ENCODE results near the gene MARCO.

MARCO gene

DNA sequence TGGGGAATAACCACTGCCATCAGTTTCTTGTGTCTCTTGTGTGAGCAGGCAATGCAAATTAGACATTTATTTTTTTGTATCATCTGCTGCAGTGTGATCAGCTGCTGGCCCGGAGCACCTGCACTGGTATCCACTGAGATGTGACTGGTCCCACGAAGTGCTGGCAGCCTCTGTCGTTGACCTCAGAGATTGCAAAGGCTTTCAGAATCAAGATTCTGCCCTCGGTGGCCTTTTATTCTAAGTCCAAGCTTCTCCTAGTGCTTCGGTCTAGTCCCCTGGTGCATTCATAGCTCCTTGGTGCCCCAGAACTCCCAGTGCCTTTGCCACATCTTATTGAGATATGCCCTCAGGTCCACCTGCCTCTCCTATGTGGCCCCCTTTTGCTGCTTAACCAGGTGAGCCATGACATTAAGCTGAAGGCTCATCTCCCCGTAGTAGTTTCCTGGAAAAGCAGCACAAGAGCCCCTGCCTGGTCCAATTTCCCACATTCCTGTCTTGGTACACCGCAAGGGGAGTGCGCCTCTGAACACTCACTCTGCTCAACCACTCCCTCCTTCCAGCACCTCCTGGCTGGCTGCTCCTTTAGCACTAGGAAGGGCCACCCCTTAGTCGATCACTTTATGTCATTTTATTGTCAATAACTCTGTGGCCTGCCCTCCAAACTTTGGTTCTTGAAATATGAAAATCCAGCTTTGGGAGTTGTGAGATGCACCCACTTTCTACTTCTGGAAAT is 27.1 kb upstream of the MARCO start:
- Mint-ChIP-seq H3K36me3 (peaks cover 3% of the 10 kb centered on the region), H3K27ac (no peak overlapping the region), H3K4me3 (no peak overlapping the region), H3K9me3 (ENCODE audit: low read depth) (peaks cover 3% of the 10 kb centered on the region), H3K4me1 (ENCODE audit: low read depth) (no peaks in the 10 kb centered on the region), H3K27me3 (no peaks in the 10 kb centered on the region)

DNA sequence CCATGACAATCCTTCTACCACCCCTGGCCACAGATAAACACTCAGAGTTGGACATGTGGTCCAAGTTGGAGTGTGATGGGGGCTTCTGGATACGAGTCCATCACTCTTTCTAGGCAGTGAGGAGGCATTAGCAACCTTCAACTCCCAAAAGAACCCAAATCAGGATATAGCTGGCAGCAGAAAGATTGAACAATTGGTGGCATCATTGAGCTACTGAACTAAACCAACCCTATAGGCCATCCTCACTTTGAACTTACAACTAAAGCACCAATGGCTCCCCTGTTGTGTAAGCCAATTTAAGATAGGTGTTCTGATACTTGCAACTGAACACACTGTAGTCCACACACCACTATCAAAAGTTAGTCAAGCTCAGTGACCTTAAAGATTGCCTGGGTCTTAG is 24.0 kb upstream of the MARCO start:
- H3K4me1 Mint-ChIP-seq (ENCODE audit: low read depth) = peaks cover 8% of the 10 kb centered on the region
- peaks cover 3% of the 10 kb centered on the region for H3K27me3 Mint-ChIP-seq
- peaks cover 3% of the 10 kb centered on the region for H3K9me3 Mint-ChIP-seq (ENCODE audit: low read depth)
- no peak overlapping the region for H3K27ac Mint-ChIP-seq
- H3K4me3 Mint-ChIP-seq = no peak overlapping the region
- H3K36me3 Mint-ChIP-seq = peaks cover 3% of the 10 kb centered on the region

DNA sequence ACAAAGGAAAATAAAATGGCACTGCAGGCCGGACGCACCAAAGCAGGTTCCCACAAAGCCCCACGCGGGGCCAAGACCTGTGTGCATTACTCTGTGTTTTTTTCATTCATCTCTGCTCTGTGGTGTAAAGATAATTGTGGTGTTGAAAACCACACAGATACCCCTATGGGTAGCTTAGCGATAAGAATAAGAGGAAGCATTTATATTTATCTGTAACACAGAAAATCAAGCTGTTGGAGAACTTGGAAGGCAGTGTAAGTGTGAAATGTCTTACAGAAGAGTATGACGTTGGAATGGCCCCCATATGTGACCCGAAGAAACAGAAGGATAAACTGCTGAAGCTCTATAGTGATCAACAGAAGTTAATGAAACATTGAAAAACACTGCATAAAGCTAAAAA is 20.3 kb upstream of the MARCO start:
- H3K4me1 Mint-ChIP-seq (ENCODE audit: low read depth) = peaks cover 8% of the 10 kb centered on the region

DNA sequence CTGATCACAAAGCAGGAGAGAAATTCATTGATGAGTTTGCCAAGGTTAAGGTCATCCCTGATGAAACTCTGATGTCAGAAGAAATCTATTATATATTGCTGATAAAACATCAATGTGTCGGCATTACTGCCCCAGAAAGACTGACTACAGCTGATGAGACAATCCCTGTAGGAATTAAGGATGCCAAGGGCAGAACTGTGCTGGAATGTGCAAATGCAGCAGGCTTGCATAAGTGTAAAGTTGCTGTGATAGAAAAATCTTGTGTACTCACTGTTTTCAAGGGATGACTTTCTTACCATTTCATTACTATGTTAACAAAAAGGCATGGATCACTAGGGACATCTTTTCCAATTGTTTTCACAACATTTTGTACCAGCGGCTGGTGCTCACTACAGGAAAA is 19.7 kb upstream of the MARCO start:
- Mint-ChIP-seq H3K4me3 (no peak overlapping the region), H3K27ac (no peak overlapping the region), H3K4me1 (ENCODE audit: low read depth) (peaks cover 8% of the 10 kb centered on the region), H3K36me3 (peaks cover 3% of the 10 kb centered on the region), H3K27me3 (peaks cover 3% of the 10 kb centered on the region), H3K9me3 (ENCODE audit: low read depth) (peaks cover 3% of the 10 kb centered on the region)

More for the DNA sequence above, 20.3 kb upstream of the MARCO start:
- no peak overlapping the region for H3K27ac Mint-ChIP-seq
- peaks cover 3% of the 10 kb centered on the region for H3K36me3 Mint-ChIP-seq
- H3K9me3 Mint-ChIP-seq (ENCODE audit: low read depth) = peaks cover 3% of the 10 kb centered on the region
- peaks cover 3% of the 10 kb centered on the region for H3K27me3 Mint-ChIP-seq
- H3K4me3 Mint-ChIP-seq = no peak overlapping the region

DNA sequence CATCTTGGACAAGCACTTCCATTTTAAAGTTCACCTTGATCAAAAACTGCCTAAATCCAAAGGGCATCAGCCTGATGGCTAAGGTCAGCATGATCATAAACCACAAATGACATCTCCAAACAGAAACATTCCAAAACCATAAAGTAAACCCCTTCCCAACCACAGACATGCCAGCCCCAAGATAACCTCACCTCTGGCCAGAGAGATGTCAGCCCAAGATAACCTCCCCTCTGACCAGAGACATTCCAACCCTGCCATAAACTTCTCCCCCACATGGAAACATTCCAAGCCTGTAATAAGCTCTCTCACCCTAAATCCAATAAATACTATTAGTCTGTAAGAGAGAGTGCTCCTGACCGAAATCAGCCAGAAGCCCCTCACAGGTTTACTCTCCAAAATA is 18.6 kb upstream of the MARCO start:
- H3K27ac Mint-ChIP-seq = no peak overlapping the region
- H3K9me3 Mint-ChIP-seq (ENCODE audit: low read depth) = no peaks in the 10 kb centered on the region

DNA sequence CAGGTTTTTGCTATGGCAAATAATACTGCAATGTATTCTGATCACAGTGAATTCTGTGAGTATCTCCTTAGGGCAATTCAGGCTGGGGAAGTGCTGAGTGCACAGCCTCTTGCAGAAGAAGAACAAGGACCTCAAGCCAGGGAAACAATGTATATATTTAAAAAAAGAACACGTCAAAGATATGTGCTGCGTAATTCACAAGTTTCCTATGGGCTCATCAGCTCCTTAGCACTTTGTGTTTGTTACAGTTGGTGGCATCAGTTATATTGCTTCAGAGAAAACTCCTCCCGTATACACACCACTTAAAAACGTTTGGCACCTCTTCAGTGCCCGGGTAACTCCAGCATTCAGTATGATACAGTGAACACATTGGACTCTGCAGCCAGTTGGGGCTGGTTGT is 16.5 kb upstream of the MARCO start:
- H3K4me1 Mint-ChIP-seq (ENCODE audit: low read depth) = peaks cover 8% of the 10 kb centered on the region
- H3K9me3 Mint-ChIP-seq (ENCODE audit: low read depth) = peaks cover 7% of the 10 kb centered on the region
- H3K27me3 Mint-ChIP-seq = peaks cover 3% of the 10 kb centered on the region
- H3K27ac Mint-ChIP-seq = no peak overlapping the region
- no peak overlapping the region for H3K4me3 Mint-ChIP-seq
- no peaks in the 10 kb centered on the region for H3K36me3 Mint-ChIP-seq

More for the DNA sequence above, 18.6 kb upstream of the MARCO start:
- Mint-ChIP-seq H3K27me3 (peaks cover 3% of the 10 kb centered on the region), H3K36me3 (no peaks in the 10 kb centered on the region), H3K4me1 (ENCODE audit: low read depth) (peaks cover 8% of the 10 kb centered on the region), H3K4me3 (no peak overlapping the region)

DNA sequence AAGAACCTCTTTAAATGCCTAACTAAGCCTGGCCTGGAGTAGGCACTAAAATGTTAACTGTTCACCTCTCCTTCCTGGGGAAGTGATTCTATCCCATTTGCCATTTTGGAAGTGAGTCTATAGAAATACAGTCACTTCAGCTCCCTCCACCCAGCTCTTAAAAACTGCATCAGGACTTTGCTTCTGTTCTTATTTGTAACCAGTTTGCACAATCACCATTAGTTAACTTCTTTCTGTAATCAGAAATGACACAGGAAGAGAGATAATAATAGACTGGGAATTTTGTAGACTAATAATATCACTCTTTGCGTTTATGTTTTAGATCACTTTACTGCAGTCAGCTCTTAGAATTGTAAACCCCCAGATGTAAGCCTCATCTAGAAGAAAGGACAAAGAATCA is 16.0 kb upstream of the MARCO start:
- Mint-ChIP-seq H3K27ac (no peak overlapping the region), H3K27me3 (peaks cover 2% of the 10 kb centered on the region), H3K36me3 (no peaks in the 10 kb centered on the region), H3K4me1 (ENCODE audit: low read depth) (peaks cover 8% of the 10 kb centered on the region), H3K9me3 (ENCODE audit: low read depth) (peaks cover 11% of the 10 kb centered on the region), H3K4me3 (no peak overlapping the region)

DNA sequence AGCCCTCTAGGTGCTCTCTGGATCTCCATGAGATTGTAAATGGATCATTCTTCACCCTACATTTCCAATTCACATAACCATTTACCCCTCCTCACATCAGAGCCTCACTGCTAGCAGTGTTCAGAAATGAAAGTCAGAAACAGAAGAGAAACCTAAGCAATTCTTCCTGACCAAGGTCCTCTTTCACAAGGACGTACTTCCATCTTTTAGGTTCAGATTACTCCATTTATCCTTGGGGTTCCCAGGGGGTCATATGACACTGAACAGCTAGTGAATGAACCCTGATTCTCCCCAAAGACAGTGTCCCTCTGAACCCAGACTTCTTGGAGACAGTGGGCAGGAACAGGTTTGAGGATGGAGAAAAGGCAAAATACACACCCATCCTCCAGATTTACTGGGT is 12.9 kb upstream of the MARCO start:
- Mint-ChIP-seq H3K9me3 (ENCODE audit: low read depth) (peaks cover 20% of the 10 kb centered on the region), H3K27me3 (no peaks in the 10 kb centered on the region), H3K36me3 (no peaks in the 10 kb centered on the region), H3K27ac (no peak overlapping the region), H3K4me1 (ENCODE audit: low read depth) (no peaks in the 10 kb centered on the region), H3K4me3 (no peak overlapping the region)

DNA sequence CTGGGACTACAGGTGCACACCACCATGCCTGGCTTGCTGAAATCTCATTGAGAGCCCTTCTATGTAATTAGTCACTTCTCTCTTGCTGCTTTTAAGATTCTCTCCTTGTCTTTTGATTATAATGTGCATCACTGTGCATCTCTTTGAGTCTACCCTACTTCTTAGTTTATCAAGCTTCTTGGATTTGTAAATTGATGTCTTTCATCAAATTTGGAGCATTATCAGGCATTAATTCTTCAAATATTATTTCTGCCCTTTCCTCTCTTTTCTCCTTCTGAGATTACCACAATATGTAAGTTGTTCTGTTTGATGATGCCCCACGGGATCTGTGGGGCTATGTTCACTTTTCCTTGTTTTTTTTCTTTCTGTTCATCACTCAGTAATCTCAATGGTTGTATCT is 9.0 kb upstream of the MARCO start:
- no peak overlapping the region for H3K4me3 Mint-ChIP-seq
- peaks cover 20% of the 10 kb centered on the region for H3K9me3 Mint-ChIP-seq (ENCODE audit: low read depth)
- no peaks in the 10 kb centered on the region for H3K36me3 Mint-ChIP-seq
- H3K27ac Mint-ChIP-seq = no peak overlapping the region
- H3K27me3 Mint-ChIP-seq = no peaks in the 10 kb centered on the region
- no peaks in the 10 kb centered on the region for H3K4me1 Mint-ChIP-seq (ENCODE audit: low read depth)

DNA sequence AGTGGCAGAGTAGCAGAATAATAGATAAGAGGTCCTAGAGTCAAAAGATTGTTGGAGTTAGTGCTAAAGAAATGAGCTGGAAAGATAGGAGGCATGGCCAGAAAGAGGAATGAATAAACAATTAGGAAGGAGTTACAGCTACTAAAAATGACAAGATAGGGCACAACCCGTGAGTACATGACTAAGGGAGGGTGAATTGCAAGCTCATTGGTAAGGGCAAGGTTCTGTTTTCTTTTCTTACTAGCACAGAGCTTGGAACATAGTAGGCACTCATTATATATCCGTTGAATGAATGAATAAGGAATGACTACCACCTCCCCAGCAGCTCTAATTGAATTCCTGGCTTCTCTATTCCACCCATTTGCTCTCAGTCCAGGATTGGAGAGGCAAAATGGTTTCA is 5.7 kb upstream of the MARCO start:
- Mint-ChIP-seq H3K9me3 (ENCODE audit: low read depth) (peaks cover 9% of the 10 kb centered on the region), H3K27me3 (no peaks in the 10 kb centered on the region), H3K27ac (no peak overlapping the region), H3K4me3 (no peak overlapping the region), H3K4me1 (ENCODE audit: low read depth) (peaks cover 8% of the 10 kb centered on the region), H3K36me3 (no peaks in the 10 kb centered on the region)

DNA sequence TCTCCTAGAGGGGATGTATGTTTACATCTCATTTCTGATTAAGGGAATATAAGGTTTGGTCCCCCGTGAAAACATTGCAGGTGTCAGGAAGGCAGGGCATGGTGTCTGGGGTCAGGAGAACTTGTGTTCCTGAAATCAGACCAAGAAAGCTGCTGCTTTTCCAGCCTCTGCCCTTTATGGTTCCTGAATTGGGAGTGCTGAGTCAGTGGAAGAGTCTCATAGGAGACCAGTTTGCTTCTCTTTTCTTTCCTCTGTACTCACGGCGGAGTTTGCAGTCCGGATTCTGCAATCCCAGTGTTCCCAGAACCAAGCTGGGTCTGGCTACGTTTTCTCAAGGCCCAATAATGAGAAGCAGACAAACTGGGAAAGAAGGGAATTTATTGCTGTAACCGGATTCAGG is 5.1 kb upstream of the MARCO start:
- H3K4me3 Mint-ChIP-seq = no peak overlapping the region
- H3K4me1 Mint-ChIP-seq (ENCODE audit: low read depth) = peaks cover 8% of the 10 kb centered on the region
- H3K27ac Mint-ChIP-seq = no peak overlapping the region
- no peaks in the 10 kb centered on the region for H3K36me3 Mint-ChIP-seq
- no peaks in the 10 kb centered on the region for H3K27me3 Mint-ChIP-seq
- peaks cover 9% of the 10 kb centered on the region for H3K9me3 Mint-ChIP-seq (ENCODE audit: low read depth)

DNA sequence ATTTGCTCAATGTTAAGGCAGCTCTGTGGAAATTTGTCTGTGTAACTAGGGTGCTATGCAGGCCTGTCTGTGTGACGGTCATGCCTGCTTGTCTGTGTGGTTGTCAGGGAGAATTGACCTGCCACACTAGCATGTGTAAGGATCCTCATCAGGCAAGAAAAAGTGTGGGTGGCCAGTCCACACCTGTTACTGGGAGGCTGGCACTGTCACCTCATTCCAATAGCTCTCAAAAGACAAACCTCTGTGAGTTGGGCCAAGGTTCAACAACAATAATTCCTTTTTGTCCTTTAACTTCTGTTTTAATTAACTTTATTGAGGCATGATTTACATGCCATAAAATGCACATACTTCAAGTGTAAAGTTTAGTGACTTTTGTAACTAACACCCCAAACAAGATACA is 4.2 kb upstream of the MARCO start:
- Mint-ChIP-seq H3K4me3 (no peak overlapping the region), H3K27me3 (no peaks in the 10 kb centered on the region), H3K9me3 (ENCODE audit: low read depth) (peaks cover 7% of the 10 kb centered on the region), H3K36me3 (no peaks in the 10 kb centered on the region), H3K4me1 (ENCODE audit: low read depth) (peaks cover 8% of the 10 kb centered on the region), H3K27ac (no peak overlapping the region)

DNA sequence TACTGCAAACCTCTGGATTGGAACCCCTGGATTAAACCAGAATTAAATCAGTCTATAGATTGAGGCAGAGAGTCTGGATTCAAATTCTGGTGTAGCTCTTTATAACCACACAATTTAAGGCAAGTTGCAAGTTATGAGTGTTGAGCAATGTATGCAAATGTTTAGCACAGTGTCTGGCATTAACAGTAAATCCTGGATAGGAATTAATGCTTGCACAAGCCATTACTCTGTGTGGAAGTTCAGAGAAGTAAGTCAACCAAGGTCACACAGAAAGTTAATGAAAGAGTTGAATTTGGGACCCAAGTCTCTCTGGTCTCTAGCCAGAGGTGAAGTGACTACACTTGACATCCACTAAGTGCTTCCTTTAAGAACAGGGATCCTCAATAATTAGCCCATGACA is 2.0 kb upstream of the MARCO start:
- Mint-ChIP-seq H3K27ac (no peak overlapping the region), H3K4me3 (no peak overlapping the region), H3K9me3 (ENCODE audit: low read depth) (no peaks in the 10 kb centered on the region), H3K27me3 (peaks cover 3% of the 10 kb centered on the region), H3K4me1 (ENCODE audit: low read depth) (peaks cover 8% of the 10 kb centered on the region), H3K36me3 (no peaks in the 10 kb centered on the region)

DNA sequence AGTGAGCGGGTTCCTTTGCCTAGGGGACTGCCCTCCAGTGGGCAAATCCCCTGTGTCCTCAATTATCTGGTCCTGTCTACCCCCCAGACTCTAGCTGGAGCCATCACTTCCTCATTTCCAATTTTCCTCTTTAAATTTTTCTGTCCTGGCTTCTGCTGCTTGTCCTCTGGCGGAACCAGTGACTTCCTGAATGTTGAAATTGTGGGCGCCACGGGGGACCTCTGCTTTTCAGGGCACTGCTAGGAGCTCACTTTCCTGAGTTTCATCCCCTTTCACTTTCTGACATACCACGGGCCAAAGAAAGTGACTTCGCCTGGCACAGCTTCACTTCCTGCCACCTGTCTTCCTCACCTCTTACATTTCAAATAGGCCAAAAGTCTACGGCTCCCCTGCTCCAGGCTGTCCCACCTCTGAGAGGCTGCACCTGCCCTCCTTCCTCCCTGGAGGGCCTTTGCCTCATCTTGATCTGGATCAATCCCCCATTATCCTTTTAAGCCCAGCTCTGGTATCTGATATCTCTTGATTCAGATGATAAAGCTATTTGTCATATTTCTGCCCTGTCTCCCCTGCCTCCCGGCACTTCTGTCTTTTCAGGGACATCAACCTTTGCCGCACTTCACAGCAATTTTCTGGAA is 1.4 kb upstream of the MARCO start:
- H3K36me3 Mint-ChIP-seq = no peaks in the 10 kb centered on the region
- no peak overlapping the region for H3K4me3 Mint-ChIP-seq
- H3K27me3 Mint-ChIP-seq = peaks cover 3% of the 10 kb centered on the region
- H3K27ac Mint-ChIP-seq = no peak overlapping the region
- no peaks in the 10 kb centered on the region for H3K9me3 Mint-ChIP-seq (ENCODE audit: low read depth)
- peaks cover 8% of the 10 kb centered on the region for H3K4me1 Mint-ChIP-seq (ENCODE audit: low read depth)

DNA sequence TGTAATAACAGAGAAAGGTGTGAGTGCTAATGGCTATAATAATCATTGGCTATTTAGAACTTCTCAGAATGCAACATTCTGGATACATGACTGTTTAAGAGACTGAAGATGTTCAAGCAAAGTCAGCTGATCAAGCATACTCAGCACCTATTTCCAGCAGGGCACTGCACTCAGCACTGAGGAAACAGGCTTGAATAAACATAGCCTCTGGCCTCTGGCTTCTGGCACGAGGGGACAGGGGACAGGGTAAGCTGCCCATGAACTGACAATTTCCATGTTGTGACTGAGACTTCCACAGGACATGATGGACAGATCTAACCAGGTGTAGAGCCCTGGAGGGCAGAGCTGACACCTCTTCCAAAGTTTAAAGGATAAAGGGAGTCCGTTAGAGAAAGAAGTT is 1.3 kb downstream of the MARCO start:
- peaks cover 3% of the 10 kb centered on the region for H3K27me3 Mint-ChIP-seq
- H3K9me3 Mint-ChIP-seq (ENCODE audit: low read depth) = no peaks in the 10 kb centered on the region
- H3K36me3 Mint-ChIP-seq = no peaks in the 10 kb centered on the region
- no peak overlapping the region for H3K4me3 Mint-ChIP-seq
- H3K27ac Mint-ChIP-seq = no peak overlapping the region
- peaks cover 8% of the 10 kb centered on the region for H3K4me1 Mint-ChIP-seq (ENCODE audit: low read depth)

DNA sequence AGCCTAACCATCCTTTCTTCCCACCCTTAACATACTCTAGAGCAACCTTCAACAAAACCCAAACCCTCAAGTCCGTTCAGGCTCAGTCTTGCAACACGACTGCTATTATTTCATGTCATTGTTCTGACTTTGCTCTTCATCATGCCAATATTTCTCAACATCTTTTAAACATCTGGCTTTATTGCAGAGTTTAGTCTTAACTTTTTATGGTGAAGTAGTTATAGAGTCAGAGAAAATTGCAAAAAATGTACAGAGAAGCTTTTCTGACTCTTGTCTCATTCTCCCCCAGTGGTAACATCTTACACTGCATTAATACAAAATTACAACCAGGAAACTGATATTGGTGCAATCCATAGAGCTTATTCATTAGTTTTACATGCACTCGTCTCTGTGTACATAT is 3.9 kb downstream of the MARCO start:
- Mint-ChIP-seq H3K4me1 (ENCODE audit: low read depth) (peaks cover 3% of the 10 kb centered on the region), H3K4me3 (no peak overlapping the region), H3K36me3 (no peaks in the 10 kb centered on the region), H3K9me3 (ENCODE audit: low read depth) (no peaks in the 10 kb centered on the region), H3K27ac (no peak overlapping the region), H3K27me3 (peaks cover 3% of the 10 kb centered on the region)
